SK-N-SH (cell line): ENCODE measurements around the gene C1QTNF8. TPM values are rescaled to one million over a fixed set of nuclear protein-coding genes. Genes with fewer than 3 reads are reported as not detected.

Experiments used
- CTCF ChIA-PET: fragments of 300-600, 350-600 bp; formaldehyde crosslinking; extraction: SDS; loops from one replicate; lab custom pipeline; 2021; lab: Yijun Ruan, JAX
- POLR2A ChIA-PET: fragments of 350-600 bp; sonication (Branson Sonifier 250); formaldehyde crosslinking; extraction: SDS; loops from one replicate; lab custom pipeline; 2020; ENCODE audit warnings: antibody characterized with exemption, inconsistent platforms; lab: Yijun Ruan, JAX
- DNase-seq: peaks from one replicate; pipeline ENCODE4 v3.0.0; 2012
- H2AFZ ChIP-seq: fragments of 200-600 bp; sonication (generic); 2 replicates; pipeline ENCODE4 v1.8.1; 2016; ENCODE audit warnings: antibody characterized with exemption, mild to moderate bottlenecking, low read depth
- H3F3A ChIP-seq: fragments of 200-600 bp; sonication (generic); replicated peaks from 2 replicates; pipeline ENCODE3; 2016; ENCODE audit warnings: antibody characterized with exemption, mild to moderate bottlenecking; ENCODE audit not compliant: insufficient read depth
- H3K27ac ChIP-seq, 2 experiments: fragments of 200-500 bp in 1 of 2; fragments of 200-600 bp in 1 of 2; sonication (Bioruptor generic) in 1 of 2; sonication (generic), shearing (Covaris generic) in 1 of 2; 2 replicates each; pipeline versions ENCODE4 v1.5.1 to v1.6.1; 2014 to 2016; ENCODE audit warnings: low read depth in 2 of 2, inconsistent platforms in 1 of 2, low read length in 1 of 2, mild to moderate bottlenecking in 1 of 2, mixed read lengths in 1 of 2
- H3K27me3 ChIP-seq: fragments of 200-600 bp; sonication (generic), shearing (Covaris generic); 2 replicates; pipeline ENCODE4 v1.6.1; 2016; ENCODE audit warnings: mixed run types; ENCODE audit not compliant: insufficient read depth
- H3K36me3 ChIP-seq, 2 experiments: fragments of 200-500 bp in 1 of 2; fragments of 200-600 bp in 1 of 2; sonication (Bioruptor generic) in 1 of 2; sonication (generic) in 1 of 2; replicated peaks in 1 of 2; 2 replicates each; pipeline versions ENCODE3 to v1.5.1; 2014 to 2016; ENCODE audit warnings: low read length in 1 of 2, mild to moderate bottlenecking in 1 of 2; ENCODE audit not compliant: insufficient read depth in 2 of 2, control insufficient read depth in 1 of 2
- H3K4me1 ChIP-seq, 2 experiments: fragments of 200-500 bp in 1 of 2; fragments of 200-600 bp in 1 of 2; sonication (Bioruptor generic) in 1 of 2; sonication (generic), shearing (Covaris generic) in 1 of 2; 2 replicates each; pipeline versions ENCODE4 v1.5.1 to v1.6.1; 2014 to 2016; ENCODE audit warnings: low read depth in 1 of 2, low read length in 1 of 2, mixed run types in 1 of 2; ENCODE audit not compliant: insufficient read depth in 2 of 2, control insufficient read depth in 1 of 2
- H3K4me2 ChIP-seq: fragments of 200-600 bp; sonication (generic), shearing (Covaris generic); 2 replicates; pipeline ENCODE4 v1.6.1; 2017; ENCODE audit warnings: mixed run types
- H3K4me3 ChIP-seq, 2 experiments: fragments of 200-500 bp in 1 of 2; fragments of 200-600 bp in 1 of 2; sonication (Bioruptor generic) in 1 of 2; sonication (generic), shearing (Covaris generic) in 1 of 2; 2 replicates each; pipeline versions ENCODE4 v1.5.1 to v1.8.1; 2014 to 2016; ENCODE audit warnings: low read depth in 2 of 2, inconsistent platforms in 1 of 2, low read length in 1 of 2, mild to moderate bottlenecking in 1 of 2, mixed read lengths in 1 of 2, moderate library complexity in 1 of 2
- H3K79me2 ChIP-seq: fragments of 200-600 bp; sonication (generic); 2 replicates; pipeline ENCODE4 v1.8.1; 2017; ENCODE audit warnings: mild to moderate bottlenecking; ENCODE audit not compliant: insufficient read depth
- H3K9ac ChIP-seq: fragments of 200-600 bp; sonication (generic); 2 replicates; pipeline ENCODE4 v1.6.1; 2017; ENCODE audit warnings: mixed run types
- H3K9me2 ChIP-seq: fragments of 200-600 bp; sonication (generic); 2 replicates; pipeline ENCODE4 v1.6.1; 2017; ENCODE audit warnings: mixed run types
- H3K9me3 ChIP-seq: fragments of 200-600 bp; sonication (generic); 2 replicates; pipeline ENCODE4 v1.6.1; 2017; ENCODE audit warnings: mixed run types, mild to moderate bottlenecking, moderate library complexity
- H4K20me1 ChIP-seq: fragments of 200-600 bp; sonication (generic); 2 replicates; pipeline ENCODE4 v1.6.1; 2017; ENCODE audit warnings: mild to moderate bottlenecking, mixed run types; ENCODE audit not compliant: insufficient read depth
- ELF1 ChIP-seq: IDR thresholded peaks from 2 replicates; pipeline ENCODE4 v1.4.0; 2012
- EZH2phosphoT487 ChIP-seq: fragments of 200-600 bp; sonication (generic); IDR thresholded peaks from 2 replicates; pipeline ENCODE4 v1.6.1; 2017; ENCODE audit warnings: low read depth, mixed run types, mild to moderate bottlenecking, antibody characterized with exemption, moderate library complexity, borderline replicate concordance
- FOXM1 ChIP-seq: IDR thresholded peaks from 2 replicates; pipeline ENCODE4 v1.4.0; 2012; ENCODE audit warnings: low read depth, mild to moderate bottlenecking
- GATA2 ChIP-seq: sonication (generic); formaldehyde crosslinking; IDR thresholded peaks from 2 replicates; pipeline ENCODE4 v1.5.0; 2020; ENCODE audit warnings: mild to moderate bottlenecking, missing genetic modification reagents
- JUND ChIP-seq: IDR thresholded peaks from 2 replicates; pipeline ENCODE4 v1.4.0; 2012
- MEF2A ChIP-seq: IDR thresholded peaks from 2 replicates; pipeline ENCODE4 v1.4.0; 2012; ENCODE audit warnings: low read depth, borderline replicate concordance
- MXI1 ChIP-seq: IDR thresholded peaks from 2 replicates; pipeline ENCODE4 v1.6.1; 2012; ENCODE audit warnings: mild to moderate bottlenecking, low read depth, low read length, improper control_type of control experiment
- RCOR1 ChIP-seq: fragments of 150-350 bp; IDR thresholded peaks from 2 replicates; pipeline ENCODE4 v1.6.1; 2017; ENCODE audit warnings: antibody characterized with exemption, low read length
- REST ChIP-seq: IDR thresholded peaks from 2 replicates; pipeline ENCODE4 v1.6.1; 2012; ENCODE audit warnings: mild to moderate bottlenecking, low read depth, low read length, moderate library complexity
- RXRA ChIP-seq: IDR thresholded peaks from 2 replicates; pipeline ENCODE4 v1.4.0; 2012; ENCODE audit warnings: low read depth, mild to moderate bottlenecking, borderline replicate concordance
- SIN3A ChIP-seq: IDR thresholded peaks from 2 replicates; pipeline ENCODE4 v1.6.1; 2012; ENCODE audit warnings: low read depth, mild to moderate bottlenecking, low read length, moderate library complexity, borderline replicate concordance
- SMC3 ChIP-seq: IDR thresholded peaks from 2 replicates; pipeline ENCODE4 v1.6.1; 2012; ENCODE audit warnings: low read depth, low read length, improper control_type of control experiment
- TAF1 ChIP-seq: IDR thresholded peaks from 2 replicates; pipeline ENCODE4 v1.6.1; 2012; ENCODE audit warnings: low read depth, mild to moderate bottlenecking, low read length, moderate library complexity, borderline replicate concordance
- TCF12 ChIP-seq: IDR thresholded peaks from 2 replicates; pipeline ENCODE4 v1.4.0; 2012
- YY1 ChIP-seq: IDR thresholded peaks from 2 replicates; pipeline ENCODE4 v1.4.0; 2012; ENCODE audit warnings: low read depth, mild to moderate bottlenecking
- WGBS: methylation state at CpG from one replicate; pipeline ENCODE4 v1.1.6; 2017; ENCODE audit warnings: low lambda C conversion rate; 5-methylcytosine and 5-hydroxymethylcytosine counted together
- polyA plus RNA-seq, 3 experiments: library from polyadenylated mRNA; depleted of rRNA; stranded (reverse); fragments of >200 nt; gene quantifications; 2 replicates each; pipeline ENCODE4 v1.2.3, GENCODE V29; 2012
- TF ChIP-seq, protein P1 (sequence below): fragments of 200-600 bp; sonication (generic); IDR thresholded peaks from 2 replicates; pipeline ENCODE4 v1.6.1; 2017; ENCODE audit warnings: antibody characterized with exemption, mild to moderate bottlenecking, moderate library complexity

The C1QTNF8 gene
- polyA plus RNA-seq, 1 of the 3 experiments (the other 2 are of a cell fraction), result not detected

- H3K79me2 ChIP-seq, result no peaks in the 10 kb centered on the region
- H2AFZ ChIP-seq, result no peak overlapping the region
- no peak for TF ChIP-seq SIN3A
- TF ChIP-seq SMC3, result no peak
- TF ChIP-seq, protein P1, sequence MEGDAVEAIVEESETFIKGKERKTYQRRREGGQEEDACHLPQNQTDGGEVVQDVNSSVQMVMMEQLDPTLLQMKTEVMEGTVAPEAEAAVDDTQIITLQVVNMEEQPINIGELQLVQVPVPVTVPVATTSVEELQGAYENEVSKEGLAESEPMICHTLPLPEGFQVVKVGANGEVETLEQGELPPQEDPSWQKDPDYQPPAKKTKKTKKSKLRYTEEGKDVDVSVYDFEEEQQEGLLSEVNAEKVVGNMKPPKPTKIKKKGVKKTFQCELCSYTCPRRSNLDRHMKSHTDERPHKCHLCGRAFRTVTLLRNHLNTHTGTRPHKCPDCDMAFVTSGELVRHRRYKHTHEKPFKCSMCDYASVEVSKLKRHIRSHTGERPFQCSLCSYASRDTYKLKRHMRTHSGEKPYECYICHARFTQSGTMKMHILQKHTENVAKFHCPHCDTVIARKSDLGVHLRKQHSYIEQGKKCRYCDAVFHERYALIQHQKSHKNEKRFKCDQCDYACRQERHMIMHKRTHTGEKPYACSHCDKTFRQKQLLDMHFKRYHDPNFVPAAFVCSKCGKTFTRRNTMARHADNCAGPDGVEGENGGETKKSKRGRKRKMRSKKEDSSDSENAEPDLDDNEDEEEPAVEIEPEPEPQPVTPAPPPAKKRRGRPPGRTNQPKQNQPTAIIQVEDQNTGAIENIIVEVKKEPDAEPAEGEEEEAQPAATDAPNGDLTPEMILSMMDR, result no peak
- TF ChIP-seq MXI1, result no peak
- no peak for TF ChIP-seq RXRA
- TF ChIP-seq REST, result no peak
- no peak for TF ChIP-seq EZH2phosphoT487
- no peak for TF ChIP-seq RCOR1
- no peak for TF ChIP-seq YY1
- no peak for TF ChIP-seq ELF1
- POLR2A ChIA-PET, result no interaction called here
- H3K27me3 ChIP-seq, result peaks cover 55% of the 10 kb centered on the region
- H3K9ac ChIP-seq, result no peak overlapping the region
- no peak overlapping the region for H3K4me2 ChIP-seq
- H3F3A ChIP-seq, result no peaks in the 10 kb centered on the region
- no CpG with 5 or more reads among the region's 37 CpGs for WGBS
- CTCF ChIA-PET, result interaction anchor here (0.6 to 9.6 kb wide), 3 partner anchors 8 to 328 kb away, joined by 3 to 76 read pairs (median 4); no protein-coding TSS in a partner anchor
- H3K4me3 ChIP-seq, result no peak overlapping the region
- H3K9me2 ChIP-seq, result no peaks in the 10 kb centered on the region
- no peaks in the 10 kb centered on the region for H4K20me1 ChIP-seq
- H3K27ac ChIP-seq, result no peak overlapping the region
- peak; percentile 69 for DNase-seq
- H3K36me3 ChIP-seq, result no peaks in the 10 kb centered on the region
- H3K4me1 ChIP-seq, result no peaks in the 10 kb centered on the region
- H3K9me3 ChIP-seq, result no peaks in the 10 kb centered on the region
Observed at GRCh38 chr16:1048442-1049112, 47.5 kb downstream of the C1QTNF8 start.

GRCh38 chr16:1047801-1048200 is 48.2 kb downstream of the C1QTNF8 start:
- Histone ChIP-seq H3K9ac (no peak overlapping the region), H3K4me1 (no peaks in the 10 kb centered on the region), H3K27ac (no peak overlapping the region), H3K9me3 (no peaks in the 10 kb centered on the region), H2AFZ (no peak overlapping the region), H3K9me2 (no peaks in the 10 kb centered on the region), H3K4me2 (no peak overlapping the region), H3K36me3 (no peaks in the 10 kb centered on the region), H3K27me3 (peaks cover 56% of the 10 kb centered on the region), H3F3A (no peaks in the 10 kb centered on the region), H3K4me3 (no peak overlapping the region), H4K20me1 (no peaks in the 10 kb centered on the region), H3K79me2 (no peaks in the 10 kb centered on the region)
- DNase-seq, result no peak
- ChIA-PET POLR2A (interaction anchor here (0.6 kb wide), 1 partner anchor 45 kb away, joined by 4 read pairs; no protein-coding TSS in a partner anchor), CTCF (interaction anchor here (1.4 to 9.6 kb wide), 2 partner anchors 9 to 233 kb away, joined by 4 to 76 read pairs; no protein-coding TSS in a partner anchor)
- WGBS, result 58% methylated on average over 10 of the region's 16 CpGs
- TF ChIP-seq MXI1 (no peak), GATA2 (CRISPR knock-in tag) (no peak), FOXM1 (no peak), TCF12 (no peak), REST (no peak), MEF2A (no peak), SMC3 (no peak), ELF1 (no peak), TAF1 (no peak), JUND (no peak), RCOR1 (no peak), SIN3A (no peak)
